ENCODE data around the gene SPSB3.

Gene SPSB3

GRCh38 chr16:1826691-1827573 lies 44.6 kb upstream of the SPSB3 start, which contains the start of the genes FAHD1 and HAGH:
Gene FAHD1 (plus strand): TSS chr16:1827206. CDS start chr16:1827239, 33 bp downstream.
Gene HAGH (minus strand): TSS chr16:1826825. CDS start chr16:1826787, 38 bp downstream.
- Histone ChIP-seq H3K9ac (ENCODE audit: low read length) (peak within 1 kb of the TSS; percentile 78), H4K91ac (ENCODE audit: low read depth, low read length) (peak within 1 kb of the TSS; percentile 74), H2AFZ (ENCODE audit: insufficient read depth, low read length, poor library complexity) (peak within 1 kb of the TSS; percentile 80), H3K27me3 (ENCODE audit: insufficient read depth, low read length) (no peaks in the 10 kb centered on the region), H2BK120ac (ENCODE audit: insufficient read depth, low read length, poor library complexity) (peak within 1 kb of the TSS; percentile 61), H3K36me3 (ENCODE audit: control insufficient read depth in 1 of 2, insufficient read depth in 2 of 2, low read length in 2 of 2) (peaks cover 10 to 12% of the 10 kb centered on the region in 2 experiments), H4K12ac (ENCODE audit: low read depth, low read length) (peak within 1 kb of the TSS; percentile 46), H2BK5ac (ENCODE audit: low read depth, low read length, poor library complexity) (peak within 1 kb of the TSS; percentile 85), H3K79me2 (ENCODE audit: control insufficient read depth, insufficient read depth, low read length, poor library complexity) (peaks cover 8% of the 10 kb centered on the region), H3K4me1 (ENCODE audit: control insufficient read depth in 1 of 2, insufficient read depth in 2 of 2, low read length in 2 of 2) (peaks cover 0 to 5% of the 10 kb centered on the region in 2 experiments), H3K18ac (ENCODE audit: low read length) (peak within 1 kb of the TSS; percentile 53), H2AK5ac (ENCODE audit: low read length) (peak within 1 kb of the TSS; percentile 65), H3K79me1 (ENCODE audit: low read length) (peaks cover 8% of the 10 kb centered on the region), H3K4me2 (ENCODE audit: low read length) (peak within 1 kb of the TSS; percentile 67), H3K4me3 (ENCODE audit: low read depth, low read length) (peak within 1 kb of the TSS; percentile 94), H3K9me3 (ENCODE audit: insufficient read depth, low read depth, low read length) (no peaks in the 10 kb centered on the region), H4K8ac (ENCODE audit: low read depth, low read length) (peak within 1 kb of the TSS; percentile 95), H3K4ac (ENCODE audit: low read depth, low read length) (peak within 1 kb of the TSS; percentile 48), H2BK12ac (ENCODE audit: low read length) (no peak within 1 kb of the TSS), H3K27ac (ENCODE audit: low read depth, low read length) (peak within 1 kb of the TSS; percentile 48), H3K14ac (ENCODE audit: low read length) (peak within 1 kb of the TSS; percentile 59), H3K23ac (ENCODE audit: low read length) (no peak within 1 kb of the TSS)
- no CpG with 5 or more reads among the region's 104 CpGs for WGBS (ENCODE audit: extremely low coverage, insufficient coverage, insufficient read length)
- peak; percentile 97 for DNase-seq

DNA sequence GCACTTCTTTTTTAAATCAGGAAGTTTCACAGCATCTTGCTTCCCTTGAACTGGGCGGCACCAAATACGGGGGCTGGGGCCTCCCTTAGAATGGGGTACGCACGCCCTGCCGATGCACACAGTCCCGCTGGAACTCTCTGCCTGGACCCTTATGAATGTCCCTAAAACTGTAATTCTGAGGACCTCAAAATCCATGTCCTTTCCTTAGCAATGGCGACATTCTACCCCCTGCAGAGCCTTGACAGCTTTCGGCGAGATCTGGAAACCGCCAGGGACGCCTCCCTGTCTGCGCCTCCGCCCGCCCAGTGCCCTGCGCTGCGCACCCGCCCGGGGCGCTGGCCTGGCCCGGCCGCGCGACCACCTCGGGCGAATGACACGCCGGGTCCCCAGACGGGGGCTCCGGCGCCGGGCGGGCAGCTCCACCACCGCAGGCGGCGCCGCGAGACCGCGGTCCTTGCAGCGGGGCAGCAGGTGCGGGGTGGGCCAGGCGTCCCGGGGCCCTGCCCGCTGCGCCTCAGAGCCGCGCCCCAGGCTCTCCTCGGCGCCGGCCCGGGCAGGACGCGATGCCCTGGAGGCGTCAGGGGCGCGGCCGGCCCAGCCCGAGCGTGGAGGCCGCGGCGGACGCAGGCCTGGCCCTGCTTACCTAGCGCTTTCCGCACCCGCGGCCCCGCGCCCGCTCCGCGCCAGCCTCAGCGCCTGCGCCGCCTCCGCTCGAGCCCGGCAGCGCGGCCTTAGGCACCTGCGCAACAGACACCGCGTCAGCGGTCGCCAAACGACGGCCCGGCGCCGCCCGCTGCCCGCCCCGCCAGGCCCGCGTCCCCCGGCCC lies 43.7 kb upstream of the SPSB3 start:
- no CpG with 5 or more reads among the region's 96 CpGs for WGBS (ENCODE audit: extremely low coverage, insufficient coverage, insufficient read length)
- DNase-seq: peak; percentile 52 to 74
- Histone ChIP-seq H3K9me3 (ENCODE audit: insufficient read depth, low read depth, low read length) (no peaks in the 10 kb centered on the region), H3K4ac (ENCODE audit: low read depth, low read length) (no peak overlapping the region), H4K8ac (ENCODE audit: low read depth, low read length) (peak overlapping the region; percentile 67), H2BK5ac (ENCODE audit: low read depth, low read length, poor library complexity) (no peak overlapping the region), H3K9ac (ENCODE audit: low read length) (peak overlapping the region; percentile 72), H4K91ac (ENCODE audit: low read depth, low read length) (peak overlapping the region; percentile 64), H3K4me2 (ENCODE audit: low read length) (peak overlapping the region; percentile 67), H3K4me1 (ENCODE audit: control insufficient read depth in 1 of 2, insufficient read depth in 2 of 2, low read length in 2 of 2) (peaks cover 0 to 5% of the 10 kb centered on the region in 2 experiments), H3K18ac (ENCODE audit: low read length) (peak overlapping the region; percentile 19), H3K36me3 (ENCODE audit: control insufficient read depth in 1 of 2, insufficient read depth in 2 of 2, low read length in 2 of 2) (peaks cover 12 to 14% of the 10 kb centered on the region in 2 experiments), H3K79me1 (ENCODE audit: low read length) (peaks cover 8% of the 10 kb centered on the region), H2AK5ac (ENCODE audit: low read length) (no peak overlapping the region), H3K27ac (ENCODE audit: low read depth, low read length) (peak overlapping the region; percentile 48), H2AFZ (ENCODE audit: insufficient read depth, low read length, poor library complexity) (no peak overlapping the region), H2BK120ac (ENCODE audit: insufficient read depth, low read length, poor library complexity) (no peak overlapping the region), H2BK12ac (ENCODE audit: low read length) (no peak overlapping the region), H4K12ac (ENCODE audit: low read depth, low read length) (peak overlapping the region; percentile 35), H3K79me2 (ENCODE audit: control insufficient read depth, insufficient read depth, low read length, poor library complexity) (peaks cover 8% of the 10 kb centered on the region), H3K23ac (ENCODE audit: low read length) (no peak overlapping the region), H3K27me3 (ENCODE audit: insufficient read depth, low read length) (no peaks in the 10 kb centered on the region), H3K14ac (ENCODE audit: low read length) (peak overlapping the region; percentile 55), H3K4me3 (ENCODE audit: low read depth, low read length) (peak overlapping the region; percentile 72)

DNA sequence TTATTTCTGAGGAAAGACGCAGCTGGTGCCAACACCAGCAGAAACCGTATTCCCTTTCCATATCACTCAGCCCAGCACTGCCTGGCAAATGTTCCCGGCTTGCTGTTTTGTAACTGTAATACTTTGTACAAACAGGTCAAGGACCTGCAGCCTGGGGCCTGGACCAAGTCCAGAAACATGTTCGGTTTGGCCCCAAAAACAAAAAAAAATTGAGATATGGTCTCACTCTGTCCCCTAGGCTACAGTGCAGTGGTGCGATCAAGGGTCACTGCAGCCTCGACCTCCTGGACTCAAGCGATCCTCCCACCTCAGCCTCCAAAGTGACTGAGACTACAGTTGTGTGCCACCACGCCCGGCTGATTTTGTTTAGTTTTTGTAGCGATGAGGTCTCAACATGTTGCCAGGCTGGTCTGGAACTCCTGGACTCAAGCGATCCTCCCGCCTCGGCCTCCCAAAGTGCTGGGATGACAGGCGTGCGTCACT lies 43.1 kb upstream of the SPSB3 start:
- H3K4me2 ChIP-seq (ENCODE audit: low read length): peak overlapping the region; percentile 67
- no peak overlapping the region for H4K12ac ChIP-seq (ENCODE audit: low read depth, low read length)
- no peak overlapping the region for H3K9ac ChIP-seq (ENCODE audit: low read length)
- peaks cover 8% of the 10 kb centered on the region for H3K79me2 ChIP-seq (ENCODE audit: control insufficient read depth, insufficient read depth, low read length, poor library complexity)
- no peak overlapping the region for H2AFZ ChIP-seq (ENCODE audit: insufficient read depth, low read length, poor library complexity)
- no peak overlapping the region for H2AK5ac ChIP-seq (ENCODE audit: low read length)
- no peak overlapping the region for H3K4me3 ChIP-seq (ENCODE audit: low read depth, low read length)
- H4K91ac ChIP-seq (ENCODE audit: low read depth, low read length): no peak overlapping the region
- peaks cover 8% of the 10 kb centered on the region for H3K79me1 ChIP-seq (ENCODE audit: low read length)
- no peak overlapping the region for H2BK120ac ChIP-seq (ENCODE audit: insufficient read depth, low read length, poor library complexity)
- no peaks in the 10 kb centered on the region for H3K9me3 ChIP-seq (ENCODE audit: insufficient read depth, low read depth, low read length)
- no peak overlapping the region for H2BK12ac ChIP-seq (ENCODE audit: low read length)
- H3K4me1 ChIP-seq (ENCODE audit: control insufficient read depth in 1 of 2, insufficient read depth in 2 of 2, low read length in 2 of 2): peaks cover 0 to 5% of the 10 kb centered on the region in 2 experiments
- H3K27ac ChIP-seq (ENCODE audit: low read depth, low read length): no peak overlapping the region
- no peak overlapping the region for H3K4ac ChIP-seq (ENCODE audit: low read depth, low read length)
- H3K27me3 ChIP-seq (ENCODE audit: insufficient read depth, low read length): no peaks in the 10 kb centered on the region
- no peak overlapping the region for H2BK5ac ChIP-seq (ENCODE audit: low read depth, low read length, poor library complexity)
- H3K23ac ChIP-seq (ENCODE audit: low read length): no peak overlapping the region
- no peak overlapping the region for H3K14ac ChIP-seq (ENCODE audit: low read length)
- peaks cover 17 to 20% of the 10 kb centered on the region in 2 experiments for H3K36me3 ChIP-seq (ENCODE audit: control insufficient read depth in 1 of 2, insufficient read depth in 2 of 2, low read length in 2 of 2)
- no peak for DNase-seq
- H3K18ac ChIP-seq (ENCODE audit: low read length): peak overlapping the region; percentile 16
- no CpG with 5 or more reads among the region's 15 CpGs for WGBS (ENCODE audit: extremely low coverage, insufficient coverage, insufficient read length)
- no peak overlapping the region for H4K8ac ChIP-seq (ENCODE audit: low read depth, low read length)

DNA sequence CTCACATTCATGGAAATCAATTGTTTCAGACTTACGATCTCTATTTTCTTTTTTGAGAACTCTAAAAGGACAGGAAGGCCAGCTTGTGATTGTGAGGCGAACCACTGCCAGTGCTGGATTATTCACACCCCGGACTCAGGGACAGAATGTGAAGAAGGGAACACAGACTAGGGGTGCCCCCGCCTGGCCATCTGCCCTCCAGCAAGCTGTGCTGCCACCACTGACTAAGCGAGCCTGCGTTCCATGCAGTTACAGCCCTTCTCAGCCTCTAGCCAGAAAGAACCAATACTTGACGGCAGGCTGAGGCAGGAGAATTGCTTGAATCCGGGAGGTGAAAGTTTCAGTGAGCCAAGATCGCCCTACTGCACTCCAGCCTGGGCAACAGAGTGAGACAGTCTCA lies 41.5 kb upstream of the SPSB3 start:
- Histone ChIP-seq H3K36me3 (ENCODE audit: control insufficient read depth in 1 of 2, insufficient read depth in 2 of 2, low read length in 2 of 2) (peaks cover 29 to 32% of the 10 kb centered on the region in 2 experiments), H3K4me2 (ENCODE audit: low read length) (no peak overlapping the region), H3K27ac (ENCODE audit: low read depth, low read length) (no peak overlapping the region), H2BK5ac (ENCODE audit: low read depth, low read length, poor library complexity) (no peak overlapping the region), H2AFZ (ENCODE audit: insufficient read depth, low read length, poor library complexity) (no peak overlapping the region), H4K12ac (ENCODE audit: low read depth, low read length) (no peak overlapping the region), H3K4ac (ENCODE audit: low read depth, low read length) (no peak overlapping the region), H3K23ac (ENCODE audit: low read length) (no peak overlapping the region), H3K14ac (ENCODE audit: low read length) (no peak overlapping the region), H3K79me1 (ENCODE audit: low read length) (peaks cover 8% of the 10 kb centered on the region), H3K18ac (ENCODE audit: low read length) (no peak overlapping the region), H3K79me2 (ENCODE audit: control insufficient read depth, insufficient read depth, low read length, poor library complexity) (peaks cover 8% of the 10 kb centered on the region), H3K9me3 (ENCODE audit: insufficient read depth, low read depth, low read length) (no peaks in the 10 kb centered on the region), H3K4me1 (ENCODE audit: control insufficient read depth in 1 of 2, insufficient read depth in 2 of 2, low read length in 2 of 2) (peaks cover 0 to 5% of the 10 kb centered on the region in 2 experiments), H3K4me3 (ENCODE audit: low read depth, low read length) (no peak overlapping the region), H2BK12ac (ENCODE audit: low read length) (no peak overlapping the region), H2AK5ac (ENCODE audit: low read length) (no peak overlapping the region), H4K91ac (ENCODE audit: low read depth, low read length) (no peak overlapping the region), H3K9ac (ENCODE audit: low read length) (no peak overlapping the region), H3K27me3 (ENCODE audit: insufficient read depth, low read length) (no peaks in the 10 kb centered on the region), H2BK120ac (ENCODE audit: insufficient read depth, low read length, poor library complexity) (no peak overlapping the region), H4K8ac (ENCODE audit: low read depth, low read length) (no peak overlapping the region)
- DNase-seq: no peak
- no CpG with 5 or more reads among the region's 9 CpGs for WGBS (ENCODE audit: extremely low coverage, insufficient coverage, insufficient read length)

Data from trophoblast cell (in vitro differentiated cells and primary cell).